ENCODE data around the gene ALDH4A1.

DNA sequence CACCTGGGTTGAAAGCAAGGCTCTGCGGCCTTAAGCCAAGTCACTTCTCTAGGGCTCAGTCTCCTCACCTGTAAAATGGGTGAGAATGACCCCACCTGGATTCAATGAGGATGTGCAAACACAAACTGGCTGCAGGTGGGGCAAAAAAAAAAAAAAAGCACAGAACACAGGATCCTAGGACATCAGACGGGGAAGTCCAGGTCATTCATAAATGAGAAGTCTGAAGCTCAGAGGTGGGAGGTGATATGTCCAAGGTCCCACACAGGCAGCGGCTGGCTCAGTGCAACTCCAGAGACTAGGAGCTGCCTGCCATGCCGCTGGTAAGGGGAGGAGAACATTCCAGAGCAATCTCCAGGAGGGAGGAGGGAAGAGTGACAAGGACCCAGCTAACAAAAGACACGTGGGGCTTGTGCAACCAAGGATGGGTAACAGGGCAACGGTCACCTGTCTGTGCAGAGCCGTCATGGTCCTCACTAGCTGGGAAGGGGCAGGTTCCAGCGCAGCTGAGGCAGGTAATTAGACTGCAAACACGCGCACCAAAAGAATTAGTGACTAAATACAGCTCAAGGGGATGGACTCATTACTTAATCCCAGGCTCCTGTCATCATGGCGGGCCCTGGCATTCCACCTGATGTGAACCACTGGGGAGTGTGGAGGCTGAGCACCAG is 34.6 kb upstream of the ALDH4A1 start:
- TF ChIP-seq, protein P1, sequence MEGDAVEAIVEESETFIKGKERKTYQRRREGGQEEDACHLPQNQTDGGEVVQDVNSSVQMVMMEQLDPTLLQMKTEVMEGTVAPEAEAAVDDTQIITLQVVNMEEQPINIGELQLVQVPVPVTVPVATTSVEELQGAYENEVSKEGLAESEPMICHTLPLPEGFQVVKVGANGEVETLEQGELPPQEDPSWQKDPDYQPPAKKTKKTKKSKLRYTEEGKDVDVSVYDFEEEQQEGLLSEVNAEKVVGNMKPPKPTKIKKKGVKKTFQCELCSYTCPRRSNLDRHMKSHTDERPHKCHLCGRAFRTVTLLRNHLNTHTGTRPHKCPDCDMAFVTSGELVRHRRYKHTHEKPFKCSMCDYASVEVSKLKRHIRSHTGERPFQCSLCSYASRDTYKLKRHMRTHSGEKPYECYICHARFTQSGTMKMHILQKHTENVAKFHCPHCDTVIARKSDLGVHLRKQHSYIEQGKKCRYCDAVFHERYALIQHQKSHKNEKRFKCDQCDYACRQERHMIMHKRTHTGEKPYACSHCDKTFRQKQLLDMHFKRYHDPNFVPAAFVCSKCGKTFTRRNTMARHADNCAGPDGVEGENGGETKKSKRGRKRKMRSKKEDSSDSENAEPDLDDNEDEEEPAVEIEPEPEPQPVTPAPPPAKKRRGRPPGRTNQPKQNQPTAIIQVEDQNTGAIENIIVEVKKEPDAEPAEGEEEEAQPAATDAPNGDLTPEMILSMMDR (IDR thresholded peaks at IDR 0.05; ENCODE audit: borderline replicate concordance, extremely low read depth, low read length, poor library complexity, severe bottlenecking), result no peak
- TF ChIP-seq EZH2 (IDR thresholded peaks at IDR 0.05; ENCODE audit: borderline replicate concordance, low read depth, low read length, severe bottlenecking), result no peak
